ENCODE measurements around the gene MAGI1. TPM values are rescaled to one million over a fixed set of nuclear protein-coding genes. Genes with fewer than 3 reads are reported as not detected.

Gene MAGI1
- total RNA-seq, 1 experiment from 2014 or later = 58.2 TPM

DNA sequence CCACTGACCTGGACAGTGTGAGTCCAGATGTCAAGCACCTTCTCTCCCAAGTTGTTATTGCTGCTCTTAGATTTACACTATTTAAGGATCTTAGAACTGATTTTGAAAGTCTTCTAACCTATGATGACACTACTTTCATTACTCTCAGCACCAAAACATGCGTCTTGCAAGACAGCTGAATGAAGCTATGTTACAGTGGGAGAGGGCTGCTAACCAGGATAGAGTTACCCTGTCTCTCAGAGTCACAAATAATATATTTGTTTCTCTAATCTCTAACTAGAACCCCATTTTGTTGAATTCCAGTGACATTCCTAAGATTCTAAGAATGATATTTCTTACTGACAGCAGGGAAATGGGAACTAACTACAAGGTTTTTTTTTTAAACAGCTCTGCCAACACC lies 455.5 kb downstream of the MAGI1 start:
- CTCF ChIA-PET = no interaction called here
- DNase-seq (ENCODE audit: low spot score) = no peak
- Mint-ChIP-seq H3K27ac (no peak overlapping the region), H3K27me3 (ENCODE audit: low read depth) (no peaks in the 10 kb centered on the region), H3K4me1 (peaks cover 61% of the 10 kb centered on the region), H3K4me3 (no peak overlapping the region), H3K9me3 (no peaks in the 10 kb centered on the region), H3K36me3 (no peaks in the 10 kb centered on the region)
- no peak for TF ChIP-seq ZNF138 (CRISPR knock-in tag; conservative IDR thresholded peaks at IDR 0.05)
- TF ChIP-seq, protein P1, sequence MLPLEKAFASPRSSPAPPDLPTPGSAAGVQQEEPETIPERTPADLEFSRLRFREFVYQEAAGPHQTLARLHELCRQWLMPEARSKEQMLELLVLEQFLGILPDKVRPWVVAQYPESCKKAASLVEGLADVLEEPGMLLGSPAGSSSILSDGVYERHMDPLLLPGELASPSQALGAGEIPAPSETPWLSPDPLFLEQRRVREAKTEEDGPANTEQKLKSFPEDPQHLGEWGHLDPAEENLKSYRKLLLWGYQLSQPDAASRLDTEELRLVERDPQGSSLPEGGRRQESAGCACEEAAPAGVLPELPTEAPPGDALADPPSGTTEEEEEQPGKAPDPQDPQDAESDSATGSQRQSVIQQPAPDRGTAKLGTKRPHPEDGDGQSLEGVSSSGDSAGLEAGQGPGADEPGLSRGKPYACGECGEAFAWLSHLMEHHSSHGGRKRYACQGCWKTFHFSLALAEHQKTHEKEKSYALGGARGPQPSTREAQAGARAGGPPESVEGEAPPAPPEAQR (CRISPR knock-in tag; IDR thresholded peaks at IDR 0.05) = no peak
- TF ChIP-seq, protein P2, sequence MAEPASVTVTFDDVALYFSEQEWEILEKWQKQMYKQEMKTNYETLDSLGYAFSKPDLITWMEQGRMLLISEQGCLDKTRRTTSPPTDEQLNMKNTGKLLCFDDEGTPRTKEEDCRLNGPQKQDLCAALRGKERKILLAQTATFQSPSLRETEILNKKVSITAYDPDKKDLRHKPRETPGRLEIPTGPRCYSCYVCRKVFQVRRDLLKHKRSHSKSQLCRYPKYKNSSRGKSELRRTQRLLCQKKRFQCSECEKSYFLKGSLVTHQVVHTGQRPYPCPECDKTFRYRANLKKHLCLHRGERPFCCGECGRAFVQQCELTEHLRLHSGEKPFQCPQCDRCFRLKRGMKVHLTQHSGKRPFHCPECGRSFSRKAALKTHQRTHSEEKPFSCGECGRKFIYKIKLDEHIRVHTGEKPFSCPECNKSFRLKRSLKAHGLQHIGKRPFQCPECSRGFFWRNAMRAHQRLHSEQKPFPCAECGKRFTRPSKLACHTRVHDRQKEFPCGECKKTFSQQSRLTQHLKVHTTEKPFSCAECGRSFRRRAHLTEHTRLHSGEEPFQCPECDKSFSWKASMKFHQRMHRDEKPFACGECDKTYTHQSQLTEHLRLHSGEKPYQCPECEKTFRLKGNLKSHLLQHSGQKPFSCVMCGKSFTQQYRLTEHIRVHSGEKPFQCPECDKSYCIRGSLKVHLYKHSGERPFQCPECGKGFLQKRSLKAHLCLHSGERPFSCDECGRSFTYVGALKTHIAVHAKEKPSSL (CRISPR knock-in tag; conservative IDR thresholded peaks at IDR 0.05) = no peak
- no peak for TF ChIP-seq TEAD1 (CRISPR knock-in tag; IDR thresholded peaks at IDR 0.05)
- no peak for TF ChIP-seq NFATC4 (CRISPR knock-in tag; IDR thresholded peaks at IDR 0.05)
- no peak for TF ChIP-seq EMX1 (CRISPR knock-in tag; IDR thresholded peaks at IDR 0.05)
- no peak for TF ChIP-seq JAZF1 (CRISPR knock-in tag; IDR thresholded peaks at IDR 0.05)
- TF ChIP-seq JUN (CRISPR knock-in tag; IDR thresholded peaks at IDR 0.05) = no peak
- TF ChIP-seq, protein P3, sequence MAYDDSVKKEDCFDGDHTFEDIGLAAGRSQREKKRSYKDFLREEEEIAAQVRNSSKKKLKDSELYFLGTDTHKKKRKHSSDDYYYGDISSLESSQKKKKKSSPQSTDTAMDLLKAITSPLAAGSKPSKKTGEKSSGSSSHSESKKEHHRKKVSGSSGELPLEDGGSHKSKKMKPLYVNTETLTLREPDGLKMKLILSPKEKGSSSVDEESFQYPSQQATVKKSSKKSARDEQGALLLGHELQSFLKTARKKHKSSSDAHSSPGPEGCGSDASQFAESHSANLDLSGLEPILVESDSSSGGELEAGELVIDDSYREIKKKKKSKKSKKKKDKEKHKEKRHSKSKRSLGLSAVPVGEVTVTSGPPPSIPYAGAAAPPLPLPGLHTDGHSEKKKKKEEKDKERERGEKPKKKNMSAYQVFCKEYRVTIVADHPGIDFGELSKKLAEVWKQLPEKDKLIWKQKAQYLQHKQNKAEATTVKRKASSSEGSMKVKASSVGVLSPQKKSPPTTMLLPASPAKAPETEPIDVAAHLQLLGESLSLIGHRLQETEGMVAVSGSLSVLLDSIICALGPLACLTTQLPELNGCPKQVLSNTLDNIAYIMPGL (CRISPR knock-in tag; IDR thresholded peaks at IDR 0.05) = no peak
- TF ChIP-seq TCF7 (CRISPR knock-in tag; IDR thresholded peaks at IDR 0.05; ENCODE audit: low read depth) = no peak
- TF ChIP-seq, protein P4, sequence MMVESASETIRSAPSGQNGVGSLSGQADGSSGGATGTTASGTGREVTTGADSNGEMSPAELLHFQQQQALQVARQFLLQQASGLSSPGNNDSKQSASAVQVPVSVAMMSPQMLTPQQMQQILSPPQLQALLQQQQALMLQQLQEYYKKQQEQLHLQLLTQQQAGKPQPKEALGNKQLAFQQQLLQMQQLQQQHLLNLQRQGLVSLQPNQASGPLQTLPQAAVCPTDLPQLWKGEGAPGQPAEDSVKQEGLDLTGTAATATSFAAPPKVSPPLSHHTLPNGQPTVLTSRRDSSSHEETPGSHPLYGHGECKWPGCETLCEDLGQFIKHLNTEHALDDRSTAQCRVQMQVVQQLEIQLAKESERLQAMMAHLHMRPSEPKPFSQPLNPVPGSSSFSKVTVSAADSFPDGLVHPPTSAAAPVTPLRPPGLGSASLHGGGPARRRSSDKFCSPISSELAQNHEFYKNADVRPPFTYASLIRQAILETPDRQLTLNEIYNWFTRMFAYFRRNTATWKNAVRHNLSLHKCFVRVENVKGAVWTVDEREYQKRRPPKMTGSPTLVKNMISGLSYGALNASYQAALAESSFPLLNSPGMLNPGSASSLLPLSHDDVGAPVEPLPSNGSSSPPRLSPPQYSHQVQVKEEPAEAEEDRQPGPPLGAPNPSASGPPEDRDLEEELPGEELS (CRISPR knock-in tag; IDR thresholded peaks at IDR 0.05) = no peak
- TF ChIP-seq TEAD4 (CRISPR knock-in tag; IDR thresholded peaks at IDR 0.05) = no peak
- no peak for TF ChIP-seq RORB (CRISPR knock-in tag; IDR thresholded peaks at IDR 0.05)
- TF ChIP-seq, protein P5, sequence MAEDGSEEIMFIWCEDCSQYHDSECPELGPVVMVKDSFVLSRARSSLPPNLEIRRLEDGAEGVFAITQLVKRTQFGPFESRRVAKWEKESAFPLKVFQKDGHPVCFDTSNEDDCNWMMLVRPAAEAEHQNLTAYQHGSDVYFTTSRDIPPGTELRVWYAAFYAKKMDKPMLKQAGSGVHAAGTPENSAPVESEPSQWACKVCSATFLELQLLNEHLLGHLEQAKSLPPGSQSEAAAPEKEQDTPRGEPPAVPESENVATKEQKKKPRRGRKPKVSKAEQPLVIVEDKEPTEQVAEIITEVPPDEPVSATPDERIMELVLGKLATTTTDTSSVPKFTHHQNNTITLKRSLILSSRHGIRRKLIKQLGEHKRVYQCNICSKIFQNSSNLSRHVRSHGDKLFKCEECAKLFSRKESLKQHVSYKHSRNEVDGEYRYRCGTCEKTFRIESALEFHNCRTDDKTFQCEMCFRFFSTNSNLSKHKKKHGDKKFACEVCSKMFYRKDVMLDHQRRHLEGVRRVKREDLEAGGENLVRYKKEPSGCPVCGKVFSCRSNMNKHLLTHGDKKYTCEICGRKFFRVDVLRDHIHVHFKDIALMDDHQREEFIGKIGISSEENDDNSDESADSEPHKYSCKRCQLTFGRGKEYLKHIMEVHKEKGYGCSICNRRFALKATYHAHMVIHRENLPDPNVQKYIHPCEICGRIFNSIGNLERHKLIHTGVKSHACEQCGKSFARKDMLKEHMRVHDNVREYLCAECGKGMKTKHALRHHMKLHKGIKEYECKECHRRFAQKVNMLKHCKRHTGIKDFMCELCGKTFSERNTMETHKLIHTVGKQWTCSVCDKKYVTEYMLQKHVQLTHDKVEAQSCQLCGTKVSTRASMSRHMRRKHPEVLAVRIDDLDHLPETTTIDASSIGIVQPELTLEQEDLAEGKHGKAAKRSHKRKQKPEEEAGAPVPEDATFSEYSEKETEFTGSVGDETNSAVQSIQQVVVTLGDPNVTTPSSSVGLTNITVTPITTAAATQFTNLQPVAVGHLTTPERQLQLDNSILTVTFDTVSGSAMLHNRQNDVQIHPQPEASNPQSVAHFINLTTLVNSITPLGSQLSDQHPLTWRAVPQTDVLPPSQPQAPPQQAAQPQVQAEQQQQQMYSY (CRISPR knock-in tag; IDR thresholded peaks at IDR 0.05) = no peak
- TF ChIP-seq, protein P6, sequence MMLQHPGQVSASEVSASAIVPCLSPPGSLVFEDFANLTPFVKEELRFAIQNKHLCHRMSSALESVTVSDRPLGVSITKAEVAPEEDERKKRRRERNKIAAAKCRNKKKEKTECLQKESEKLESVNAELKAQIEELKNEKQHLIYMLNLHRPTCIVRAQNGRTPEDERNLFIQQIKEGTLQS (CRISPR knock-in tag; conservative IDR thresholded peaks at IDR 0.05) = no peak
- no peak for ATAC-seq
- POLR2A ChIA-PET = interaction anchor here (0.9 kb wide), 1 partner anchor 27 kb away, joined by 3 read pairs; no protein-coding TSS in a partner anchor

All from WTC11 (cell line).